PFSK-1 (cell line): Measurements from ENCODE around the gene DDAH1.

Experiments used
- FOXP2 ChIP-seq: optimal IDR thresholded peaks from 2 replicates; pipeline ENCODE3; 2011; ENCODE audit warnings: borderline replicate concordance, control low read depth, inconsistent platforms; ENCODE audit not compliant: insufficient read depth; ENCODE audit errors: extremely low read length, extremely low read depth
- POLR2AphosphoS5 ChIP-seq: IDR thresholded peaks from 2 replicates; pipeline ENCODE4 v1.6.1; 2012; ENCODE audit warnings: low read depth, mild to moderate bottlenecking, control low read depth, low read length, moderate library complexity
- SIN3A ChIP-seq: IDR thresholded peaks from 2 replicates; pipeline ENCODE4 v1.6.1; 2012; ENCODE audit warnings: mild to moderate bottlenecking, low read length, moderate library complexity, borderline replicate concordance; ENCODE audit not compliant: insufficient read depth
- TAF1 ChIP-seq: IDR thresholded peaks from 2 replicates; pipeline ENCODE4 v1.6.1; 2012; ENCODE audit warnings: low read length, control low read depth, borderline replicate concordance; ENCODE audit not compliant: insufficient read depth
- TF ChIP-seq, protein P1 (sequence below), 2 experiments: IDR thresholded peaks; 2 replicates each; pipeline versions ENCODE4 v1.6.1 to v1.8.0; 2011 to 2012; ENCODE audit warnings: low read depth in 2 of 2, low read length in 2 of 2, control low read depth in 1 of 2, inconsistent platforms in 1 of 2, mild to moderate bottlenecking in 1 of 2, moderate library complexity in 1 of 2; ENCODE audit not compliant: insufficient read depth in 1 of 2

Gene DDAH1

DNA sequence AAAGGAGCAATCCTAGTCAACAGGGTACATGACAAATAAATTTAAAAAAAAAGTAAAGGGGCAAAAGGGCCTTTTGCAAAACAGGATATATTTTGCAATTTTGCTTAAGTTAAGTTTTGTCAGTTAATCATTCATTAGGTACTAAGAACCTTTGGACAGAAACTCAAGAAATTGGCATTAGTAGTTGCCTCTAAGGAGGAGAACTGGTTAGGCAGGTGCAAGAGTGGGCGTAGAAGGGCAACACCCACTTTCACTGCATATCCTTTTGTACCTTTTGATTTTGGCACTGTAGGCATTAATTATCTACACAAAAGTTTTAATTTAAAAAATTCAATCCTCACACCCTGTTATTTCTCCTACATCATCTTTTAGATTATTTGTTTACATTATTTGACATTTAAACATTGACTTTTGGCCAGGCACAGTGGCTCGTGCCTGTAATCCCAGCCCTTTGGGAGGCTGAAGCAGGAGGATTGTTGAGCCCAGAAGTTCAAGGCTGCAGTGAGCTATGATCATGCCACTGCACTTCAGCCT lies 4.3 kb downstream of the DDAH1 start:
- TF ChIP-seq FOXP2 (no peak), TAF1 (no peak)
- TF ChIP-seq, protein P1, sequence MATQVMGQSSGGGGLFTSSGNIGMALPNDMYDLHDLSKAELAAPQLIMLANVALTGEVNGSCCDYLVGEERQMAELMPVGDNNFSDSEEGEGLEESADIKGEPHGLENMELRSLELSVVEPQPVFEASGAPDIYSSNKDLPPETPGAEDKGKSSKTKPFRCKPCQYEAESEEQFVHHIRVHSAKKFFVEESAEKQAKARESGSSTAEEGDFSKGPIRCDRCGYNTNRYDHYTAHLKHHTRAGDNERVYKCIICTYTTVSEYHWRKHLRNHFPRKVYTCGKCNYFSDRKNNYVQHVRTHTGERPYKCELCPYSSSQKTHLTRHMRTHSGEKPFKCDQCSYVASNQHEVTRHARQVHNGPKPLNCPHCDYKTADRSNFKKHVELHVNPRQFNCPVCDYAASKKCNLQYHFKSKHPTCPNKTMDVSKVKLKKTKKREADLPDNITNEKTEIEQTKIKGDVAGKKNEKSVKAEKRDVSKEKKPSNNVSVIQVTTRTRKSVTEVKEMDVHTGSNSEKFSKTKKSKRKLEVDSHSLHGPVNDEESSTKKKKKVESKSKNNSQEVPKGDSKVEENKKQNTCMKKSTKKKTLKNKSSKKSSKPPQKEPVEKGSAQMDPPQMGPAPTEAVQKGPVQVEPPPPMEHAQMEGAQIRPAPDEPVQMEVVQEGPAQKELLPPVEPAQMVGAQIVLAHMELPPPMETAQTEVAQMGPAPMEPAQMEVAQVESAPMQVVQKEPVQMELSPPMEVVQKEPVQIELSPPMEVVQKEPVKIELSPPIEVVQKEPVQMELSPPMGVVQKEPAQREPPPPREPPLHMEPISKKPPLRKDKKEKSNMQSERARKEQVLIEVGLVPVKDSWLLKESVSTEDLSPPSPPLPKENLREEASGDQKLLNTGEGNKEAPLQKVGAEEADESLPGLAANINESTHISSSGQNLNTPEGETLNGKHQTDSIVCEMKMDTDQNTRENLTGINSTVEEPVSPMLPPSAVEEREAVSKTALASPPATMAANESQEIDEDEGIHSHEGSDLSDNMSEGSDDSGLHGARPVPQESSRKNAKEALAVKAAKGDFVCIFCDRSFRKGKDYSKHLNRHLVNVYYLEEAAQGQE (IDR thresholded peaks at IDR 0.05; ENCODE audit: insufficient read depth in 1 of 2, low read depth in 2 of 2, low read length in 2 of 2): no peak

DNA sequence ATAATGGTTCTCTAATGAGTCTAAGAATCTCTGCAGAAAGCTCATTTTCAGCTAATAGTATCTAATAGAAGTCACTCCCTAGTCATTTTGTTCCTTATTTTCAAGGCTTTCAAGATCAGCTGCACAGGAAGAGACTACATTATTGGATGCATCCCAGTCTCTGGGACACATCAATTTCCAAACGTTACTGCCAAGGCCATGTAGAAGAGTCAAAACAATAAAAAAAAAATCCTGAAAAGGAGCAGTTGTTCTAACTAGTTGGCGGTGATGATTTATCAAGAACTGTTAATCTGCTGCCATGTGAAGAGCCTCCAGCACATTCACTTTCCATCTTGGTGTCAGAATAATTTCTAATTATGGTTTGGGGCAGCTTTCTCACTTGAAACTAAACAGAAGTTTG lies 5.7 kb downstream of the DDAH1 start:
- TF ChIP-seq POLR2AphosphoS5 (no peak), SIN3A (no peak), FOXP2 (no peak), TAF1 (no peak)
- TF ChIP-seq, protein P1 (IDR thresholded peaks at IDR 0.05; ENCODE audit: insufficient read depth in 1 of 2, low read depth in 2 of 2, low read length in 2 of 2): no peak

DNA sequence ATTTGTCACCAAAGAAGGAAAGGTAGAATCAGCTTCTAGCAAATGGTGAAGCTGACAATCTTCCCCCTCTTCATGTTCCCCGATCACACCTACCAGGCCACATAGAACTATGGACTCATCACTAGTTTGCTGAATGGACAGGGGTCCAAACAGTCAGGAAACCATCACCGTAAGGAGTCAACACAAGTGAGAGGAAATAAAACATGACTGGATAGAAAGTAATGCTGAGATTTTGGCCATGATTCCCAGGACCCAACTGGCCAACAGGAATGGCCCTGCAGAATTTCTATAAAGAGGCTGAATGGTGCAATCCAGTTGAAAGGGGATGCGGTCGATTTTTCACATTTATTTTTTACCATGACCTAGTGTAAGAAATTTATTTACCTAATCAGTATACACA lies 10.7 kb downstream of the DDAH1 start:
- TF ChIP-seq POLR2AphosphoS5 (no peak), SIN3A (no peak), FOXP2 (no peak), TAF1 (no peak)
- TF ChIP-seq, protein P1 (IDR thresholded peaks at IDR 0.05; ENCODE audit: insufficient read depth in 1 of 2, low read depth in 2 of 2, low read length in 2 of 2): no peak

DNA sequence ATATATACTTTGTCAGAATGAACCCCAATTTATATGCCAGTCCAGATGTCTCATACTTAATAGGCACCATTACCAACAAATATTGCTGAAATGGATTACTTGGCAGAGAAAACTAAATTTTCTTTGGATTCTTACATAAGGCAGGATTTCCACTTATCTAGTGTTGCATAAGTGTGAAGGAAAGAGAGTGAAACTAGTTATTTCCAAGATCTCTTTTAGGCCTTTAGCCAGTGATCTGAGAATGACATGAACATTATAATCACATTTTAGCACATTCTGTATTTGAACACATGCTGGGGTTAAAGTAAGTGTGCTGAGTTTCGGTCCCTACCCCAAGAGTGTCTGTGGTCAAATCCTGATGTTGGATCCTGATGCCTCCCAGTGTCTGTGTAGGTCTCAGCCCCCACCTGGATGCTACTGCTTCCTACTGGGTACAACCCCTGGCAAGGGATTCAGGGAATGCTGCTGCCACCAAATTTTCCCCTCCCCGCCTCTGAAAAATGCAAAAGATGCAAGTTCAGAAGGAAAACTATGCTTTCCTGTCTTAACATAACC lies 11.2 kb downstream of the DDAH1 start:
- TF ChIP-seq TAF1 (no peak), FOXP2 (no peak), SIN3A (no peak), POLR2AphosphoS5 (no peak)
- TF ChIP-seq, protein P1 (IDR thresholded peaks at IDR 0.05; ENCODE audit: insufficient read depth in 1 of 2, low read depth in 2 of 2, low read length in 2 of 2): no peak

DNA sequence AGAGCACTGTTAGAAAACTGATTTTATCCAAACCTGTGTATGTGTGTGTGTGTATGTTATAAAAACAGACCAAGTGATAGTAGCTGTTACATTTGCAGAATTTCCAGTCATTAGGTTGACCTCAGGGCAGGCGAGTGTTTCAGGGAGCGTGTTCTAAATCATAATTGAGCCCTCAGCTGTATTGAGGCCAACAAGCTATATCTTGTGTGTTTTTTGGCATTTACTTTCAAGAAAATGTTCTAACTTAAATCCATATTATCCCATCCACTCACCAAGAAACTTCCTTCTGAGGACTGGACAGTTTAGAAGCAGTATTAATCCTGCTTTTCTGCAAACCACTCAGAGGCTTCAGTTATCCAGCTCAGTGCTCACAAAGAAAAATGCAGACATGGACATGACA lies 12.0 kb downstream of the DDAH1 start:
- TF ChIP-seq, protein P1 (IDR thresholded peaks at IDR 0.05; ENCODE audit: insufficient read depth in 1 of 2, low read depth in 2 of 2, low read length in 2 of 2): no peak
- TF ChIP-seq POLR2AphosphoS5 (no peak), SIN3A (no peak), TAF1 (no peak), FOXP2 (no peak)
